HG03575 (cell line): Measurements from ENCODE around the gene ATP8A2.

Experiments
- ATAC-seq: cut with Tn5 transposase; IDR thresholded peaks from one replicate; pipeline ENCODE4 v1.9.1; 2021; ENCODE audit not compliant: unreplicated experiment, insufficient number of reproducible peaks, low FRiP score; ENCODE audit errors: extremely low read depth

The ATP8A2 gene

GRCh38 chr13:25847635-25848626 is 476.2 kb downstream of the ATP8A2 start:
- ATAC-seq, result no peak

GRCh38 chr13:25848812-25849745 is 477.3 kb downstream of the ATP8A2 start:
- no peak for ATAC-seq

GRCh38 chr13:25857830-25858229 is 486.1 kb downstream of the ATP8A2 start:
- no peak for ATAC-seq

- ATAC-seq, result no peak
Measured at GRCh38 chr13:25859528-25859927, 487.8 kb downstream of the ATP8A2 start.

- ATAC-seq, result no peak
Measured at GRCh38 chr13:25860265-25860664, 488.5 kb downstream of the ATP8A2 start.

GRCh38 chr13:25860862-25861261 is 489.1 kb downstream of the ATP8A2 start:
- no peak for ATAC-seq

- no peak for ATAC-seq
Measured at GRCh38 chr13:25862156-25862555, 490.4 kb downstream of the ATP8A2 start.

GRCh38 chr13:25864116-25864515 is 492.3 kb downstream of the ATP8A2 start:
- ATAC-seq, result no peak

- ATAC-seq, result no peak
Measured at GRCh38 chr13:25864936-25865335, 493.2 kb downstream of the ATP8A2 start.

GRCh38 chr13:25865391-25865790 is 493.6 kb downstream of the ATP8A2 start:
- no peak for ATAC-seq

GRCh38 chr13:25867038-25867437 is 495.3 kb downstream of the ATP8A2 start:
- no peak for ATAC-seq

GRCh38 chr13:25868490-25868889 is 496.7 kb downstream of the ATP8A2 start:
- no peak for ATAC-seq

- ATAC-seq, result no peak
Measured at GRCh38 chr13:25869941-25870340, 498.2 kb downstream of the ATP8A2 start.

GRCh38 chr13:25871389-25872125 is 499.8 kb downstream of the ATP8A2 start:
- no peak for ATAC-seq

GRCh38 chr13:25872481-25873241 is 500.9 kb downstream of the ATP8A2 start:
- no peak for ATAC-seq

- ATAC-seq, result no peak
Measured at GRCh38 chr13:25873242-25873612, 501.5 kb downstream of the ATP8A2 start.

GRCh38 chr13:25874064-25874737 is 502.4 kb downstream of the ATP8A2 start:
- ATAC-seq, result no peak

- ATAC-seq, result no peak
Measured at GRCh38 chr13:25874907-25875306, 503.1 kb downstream of the ATP8A2 start.
